Activated CD4-positive, CD25-positive, alpha-beta regulatory T cell treated with anti-CD3 and anti-CD28 coated beads, Interleukin-2, amount 50 U/mL, for 72 hours (primary cell): Measurements from ENCODE around the gene REXO5.

ENCODE experiments used
- DNase-seq: peaks from one replicate; pipeline ENCODE4 v3.0.0; 2021

The REXO5 gene

DNA sequence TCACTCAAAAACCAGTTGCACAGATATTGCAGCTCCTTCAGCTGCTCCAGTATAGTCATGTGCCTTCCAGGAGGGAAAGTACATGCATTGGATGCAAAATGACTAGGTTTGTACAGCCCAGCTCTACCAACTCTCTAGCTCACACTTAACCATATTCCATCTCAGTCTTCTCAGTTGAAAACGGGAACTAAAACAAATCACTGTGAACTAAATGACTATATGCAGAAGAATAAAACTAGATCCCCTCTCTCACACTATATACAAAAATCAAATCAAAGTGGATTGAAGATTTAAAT lies 69.0 kb downstream of the REXO5 start:
- no peak for DNase-seq

DNA sequence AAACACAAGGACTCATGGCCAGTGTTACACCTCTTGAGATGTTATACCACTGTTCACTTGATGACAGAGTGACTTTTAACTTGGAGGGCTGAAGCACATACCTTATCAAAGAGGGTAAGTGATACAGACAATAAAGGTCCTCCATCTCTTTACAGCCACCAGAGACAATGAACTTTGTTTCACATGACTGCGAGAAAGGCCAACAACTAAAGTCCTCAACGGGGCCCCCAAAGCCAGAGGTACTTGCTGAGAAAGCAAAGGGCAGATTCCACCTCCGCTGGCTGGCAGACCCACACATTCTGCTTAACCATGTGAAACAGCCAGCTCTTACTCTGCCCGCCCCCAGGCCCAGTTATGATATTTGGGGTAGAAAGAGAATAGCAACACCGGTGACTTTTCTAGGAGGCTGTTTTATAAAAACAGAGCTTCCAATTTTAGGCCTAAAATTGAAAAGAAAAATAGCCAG lies 72.4 kb downstream of the REXO5 start:
- no peak for DNase-seq

DNA sequence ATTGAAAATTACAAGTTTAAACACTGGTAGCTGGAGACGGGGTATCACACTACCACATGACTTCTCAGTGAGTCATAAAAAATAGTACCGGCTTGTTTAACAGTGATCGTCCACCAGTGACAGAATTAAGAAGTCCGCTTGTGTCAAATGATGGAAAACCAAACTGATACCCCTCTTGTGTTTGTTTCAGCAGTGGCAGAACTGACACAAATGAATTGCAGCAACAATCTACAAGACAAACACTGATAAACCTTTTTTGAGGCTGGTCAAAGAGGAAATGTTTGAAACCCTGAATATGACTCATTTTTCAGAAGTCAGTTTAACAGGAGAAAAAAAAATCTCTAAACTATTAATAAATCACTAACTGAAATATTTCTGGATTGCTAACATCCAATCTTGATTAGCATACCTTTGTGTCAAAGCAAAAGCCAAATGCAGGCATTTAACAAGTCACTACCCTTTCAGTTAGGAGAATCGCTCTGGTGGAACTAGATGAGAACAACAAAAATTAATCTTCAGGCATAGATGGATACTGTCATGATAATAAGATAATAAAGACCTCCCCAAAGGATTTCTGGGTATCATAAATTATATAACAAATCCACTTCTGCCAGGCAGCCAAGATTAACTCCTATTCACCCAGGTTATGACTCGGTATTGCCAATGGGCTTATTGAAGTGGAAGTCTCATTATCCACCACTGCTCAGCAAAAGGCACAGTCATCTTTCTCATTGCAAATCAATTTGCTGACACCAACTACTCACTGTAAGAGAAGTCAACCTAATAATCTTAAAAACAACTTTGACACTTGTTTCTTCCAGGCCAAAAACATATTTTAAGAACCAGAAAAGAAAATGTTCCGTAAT lies 73.1 kb downstream of the REXO5 start:
- no peak for DNase-seq

DNA sequence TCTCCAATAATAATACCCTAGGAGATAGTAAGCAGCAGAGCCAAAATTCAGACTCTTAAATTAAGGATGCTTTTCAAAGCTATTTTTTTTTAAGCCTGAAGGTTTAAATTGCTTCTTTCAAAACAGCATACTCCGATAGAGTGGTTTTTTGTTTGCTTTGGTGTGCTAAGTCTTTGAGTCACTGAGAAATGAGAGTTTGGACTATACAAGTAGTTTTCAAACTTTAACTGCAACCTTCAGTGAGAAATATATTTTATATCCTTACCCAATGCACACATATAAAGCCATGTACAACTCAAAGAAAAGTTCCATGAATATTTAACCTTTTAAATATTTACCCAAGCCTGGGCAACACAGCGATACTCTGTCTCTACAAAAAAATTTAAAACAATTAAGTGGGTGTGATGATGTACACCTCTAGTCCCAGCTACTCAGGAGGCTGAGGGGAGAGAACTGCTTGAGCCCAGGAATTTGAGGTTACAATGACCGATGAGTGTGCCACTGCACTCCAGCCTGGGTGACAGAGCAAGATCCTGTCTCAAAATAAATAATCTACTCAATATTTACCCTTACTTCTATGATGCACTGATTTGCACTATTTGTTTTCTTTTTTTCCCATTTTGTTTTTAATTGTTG lies 74.7 kb downstream of the REXO5 start:
- DNase-seq: no peak

DNA sequence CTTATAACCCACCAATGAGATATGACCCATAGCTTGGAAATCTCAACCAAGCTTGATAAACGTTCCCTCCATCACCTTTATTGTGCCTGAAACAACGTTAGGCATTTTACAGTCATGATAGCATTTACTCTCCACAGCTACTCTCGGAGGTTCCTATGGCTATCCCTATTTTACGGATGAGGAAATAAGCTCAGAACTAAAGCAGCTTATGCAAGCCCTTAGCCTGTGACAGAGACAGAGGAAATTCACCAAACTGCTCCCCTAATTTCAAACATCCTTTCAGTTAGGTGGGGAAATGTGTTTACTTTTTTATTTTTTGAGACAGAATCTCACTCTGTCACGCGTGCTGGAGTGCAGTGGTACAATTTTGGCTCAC lies 75.2 kb downstream of the REXO5 start:
- DNase-seq: no peak

DNA sequence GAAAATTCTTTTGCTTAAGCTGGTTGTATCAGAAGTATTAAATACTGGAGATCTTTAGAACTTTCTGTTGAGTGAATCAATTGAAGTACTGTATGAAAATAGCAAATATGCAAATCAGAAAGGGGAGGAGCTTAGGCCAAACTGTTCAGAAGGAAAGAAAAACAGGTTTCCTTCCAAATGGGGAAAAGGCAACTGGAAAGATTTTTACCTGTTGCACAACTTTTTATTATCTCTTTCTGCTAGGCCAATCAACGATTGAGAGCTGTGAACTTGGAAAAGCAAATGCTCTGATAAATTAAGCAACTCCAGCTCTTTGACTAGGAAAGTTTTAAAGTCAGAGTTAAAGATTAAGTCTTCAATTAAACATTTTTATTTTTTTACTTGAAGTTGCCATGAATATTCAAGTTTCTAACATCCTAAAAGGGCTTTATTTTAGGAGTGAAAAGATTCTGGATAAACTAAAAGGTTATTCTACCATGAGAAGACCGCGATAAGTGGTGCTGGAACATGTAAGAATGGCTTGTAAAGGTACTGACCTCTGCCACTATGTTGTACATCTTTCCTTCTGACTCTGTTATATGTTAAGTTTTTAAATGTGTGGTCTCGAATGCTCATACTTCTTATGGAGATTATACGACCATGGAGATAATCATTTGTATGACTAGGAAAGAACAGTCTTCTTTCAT lies 77.4 kb downstream of the REXO5 start:
- no peak for DNase-seq

DNA sequence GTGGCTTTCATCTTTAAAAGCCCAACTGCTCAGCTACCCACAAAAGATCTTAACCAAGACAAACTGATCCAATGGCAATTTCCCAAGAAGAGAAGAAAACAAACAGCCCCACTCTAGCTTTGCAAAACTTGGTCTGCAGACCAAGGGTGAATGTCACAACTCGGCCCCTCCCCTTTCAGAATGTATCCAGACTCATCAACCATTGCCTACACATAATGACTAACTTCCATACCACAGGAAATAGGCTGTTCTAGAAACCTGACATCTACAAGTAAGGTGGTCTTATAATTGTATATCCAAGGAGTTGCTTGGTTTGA lies 77.9 kb downstream of the REXO5 start:
- DNase-seq: no peak

DNA sequence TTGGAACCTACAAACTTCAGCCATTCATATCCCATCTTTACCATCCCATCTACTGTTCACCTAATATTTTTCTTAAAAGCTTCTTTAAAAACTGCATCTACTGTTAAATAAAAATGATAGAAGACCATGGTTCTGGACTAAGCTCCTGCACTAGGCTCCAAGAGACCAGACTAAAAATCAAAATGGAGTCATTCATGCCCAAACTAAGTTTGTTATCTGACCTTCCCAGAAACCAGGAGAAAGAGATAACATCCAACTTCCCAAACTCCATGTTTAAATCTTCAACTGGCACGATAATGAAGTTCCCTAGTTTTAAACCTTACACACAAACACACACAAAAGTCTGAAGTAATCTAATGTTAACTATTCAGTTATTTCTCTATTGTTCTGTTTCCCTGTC lies 80.0 kb downstream of the REXO5 start:
- DNase-seq: no peak

DNA sequence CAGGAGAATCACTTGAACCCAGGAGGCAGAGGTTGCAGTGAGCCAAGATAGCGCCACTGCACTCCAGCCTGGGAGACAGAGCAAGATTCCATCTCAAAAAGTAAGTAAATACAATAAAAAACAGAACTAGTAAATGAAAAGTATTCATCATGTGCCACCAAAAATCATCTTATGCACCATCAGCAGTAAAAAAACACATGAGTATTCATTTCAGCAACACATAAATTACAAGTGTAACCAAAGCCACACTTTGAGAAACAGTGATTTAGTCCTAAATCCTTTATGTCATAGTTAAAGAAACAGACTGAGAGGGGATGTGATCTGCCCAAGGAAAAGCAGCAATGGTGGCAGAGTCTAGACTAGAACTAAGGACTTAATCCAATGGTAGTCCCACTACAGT lies 80.9 kb downstream of the REXO5 start:
- DNase-seq: no peak

DNA sequence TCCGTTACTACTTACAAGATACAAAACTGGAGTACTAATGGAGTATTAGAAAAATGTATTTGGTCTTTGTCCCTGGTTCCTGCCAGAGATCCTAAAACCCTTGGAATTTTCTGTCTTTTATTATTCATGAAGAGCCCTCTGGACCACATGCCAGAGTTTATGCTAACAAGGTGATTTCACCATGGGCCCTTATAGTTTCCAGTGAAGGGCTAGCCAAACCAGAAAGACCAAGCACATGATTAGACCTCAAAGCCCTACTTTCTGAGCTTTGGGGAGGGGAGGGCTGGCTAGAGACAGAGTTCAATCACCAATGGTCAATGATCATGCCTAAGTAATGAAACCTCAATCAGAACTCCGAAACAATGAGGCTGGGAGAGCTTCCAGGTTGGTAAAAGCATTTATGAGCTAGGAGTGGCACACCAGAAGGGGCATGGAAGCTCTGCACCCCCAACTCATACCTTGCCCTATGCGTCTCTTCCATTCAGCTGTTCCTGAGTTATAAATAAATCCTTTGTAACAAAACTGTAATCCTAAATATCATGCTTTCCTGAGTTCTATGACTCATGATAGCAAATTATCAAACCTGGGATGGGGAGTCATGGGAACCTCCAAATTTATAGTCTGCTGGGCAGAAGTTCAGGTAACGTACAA lies 83.4 kb downstream of the REXO5 start:
- no peak for DNase-seq

DNA sequence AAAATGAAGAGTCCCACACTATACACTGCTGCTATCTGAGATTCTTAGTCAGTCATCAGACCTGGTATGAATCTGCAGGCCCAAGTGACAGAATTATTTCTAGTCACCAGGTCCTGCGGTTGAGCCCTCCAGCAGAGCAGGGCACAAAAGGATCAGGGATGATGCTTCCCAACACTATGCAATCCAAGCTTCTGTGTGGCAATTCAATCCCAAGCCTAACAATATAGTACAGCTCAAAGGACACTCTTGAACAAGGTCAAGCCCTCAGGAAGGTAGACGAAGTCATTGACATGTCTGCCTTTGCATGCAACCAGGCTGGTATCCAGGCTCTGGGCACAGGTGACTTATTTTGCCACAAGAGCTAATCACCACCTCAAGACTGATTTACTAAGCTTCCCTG lies 88.1 kb downstream of the REXO5 start:
- no peak for DNase-seq

DNA sequence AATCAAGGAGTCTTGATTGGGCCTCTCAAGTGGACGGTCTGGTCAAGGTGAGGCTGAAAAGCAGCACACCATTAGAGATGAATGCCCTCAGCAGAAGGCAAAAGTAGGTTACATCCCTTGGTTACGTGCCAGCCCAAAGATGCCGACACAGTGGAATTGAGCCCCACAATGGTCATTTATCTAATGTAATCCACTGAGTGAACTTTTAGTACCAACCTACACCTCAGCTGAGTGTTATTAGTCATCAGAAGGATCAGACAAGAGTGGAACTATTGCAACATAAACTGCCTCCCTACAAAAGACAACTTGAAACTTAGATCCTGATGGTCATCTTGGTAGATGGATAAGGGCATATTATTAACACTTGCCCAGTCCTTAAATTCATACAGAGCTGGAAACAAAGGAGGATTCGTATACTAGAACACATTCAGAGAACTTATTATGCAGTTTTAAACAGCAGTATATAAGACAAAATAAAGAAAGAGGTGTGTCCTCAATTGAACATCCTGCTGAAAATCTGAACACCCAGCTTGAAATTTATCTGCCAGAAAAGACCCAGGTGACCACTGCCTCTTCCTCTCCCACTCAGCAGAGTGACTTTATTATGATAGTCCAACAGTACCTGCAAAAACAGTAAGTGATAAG lies 91.0 kb downstream of the REXO5 start:
- DNase-seq: no peak

DNA sequence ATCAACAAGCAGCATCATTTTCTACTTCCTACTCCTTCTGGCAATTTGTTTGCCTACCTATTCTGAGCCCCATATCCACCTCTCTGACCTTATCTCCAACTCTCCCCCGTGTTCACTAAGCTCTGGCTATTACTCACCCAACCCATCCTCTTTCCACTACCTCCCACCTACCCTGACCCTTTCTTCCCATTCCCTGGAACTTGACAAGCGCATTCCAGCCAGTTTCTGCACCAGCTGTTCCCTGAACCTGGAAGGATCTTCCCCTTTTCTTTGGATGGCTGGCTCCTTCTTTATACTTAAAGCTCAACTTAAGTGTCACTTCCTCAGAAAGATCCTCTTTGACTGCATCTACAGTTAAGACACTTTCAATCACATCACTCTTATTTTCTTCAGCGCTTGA lies 91.6 kb downstream of the REXO5 start:
- DNase-seq: no peak

DNA sequence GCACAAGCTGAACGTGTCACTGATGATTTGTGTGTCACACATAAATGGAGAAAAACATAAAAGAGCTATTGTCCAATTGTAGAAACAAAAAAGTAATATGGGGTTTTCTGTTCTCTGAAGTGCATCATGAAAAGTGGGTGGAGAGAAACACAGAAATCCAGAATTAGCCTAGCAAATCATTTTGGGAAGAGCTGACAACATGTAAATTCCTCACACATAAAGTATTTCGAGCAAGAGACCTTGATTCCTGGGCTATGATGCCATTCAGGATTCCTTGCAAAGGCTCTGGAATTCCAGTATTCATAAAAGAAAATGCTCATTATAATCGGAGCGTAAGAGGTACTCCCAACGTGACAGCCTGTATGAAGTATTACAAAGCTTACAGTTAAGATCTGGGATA lies 92.7 kb downstream of the REXO5 start:
- DNase-seq: no peak
